Activated naive CD8-positive, alpha-beta T cell treated with anti-CD3 and anti-CD28 coated beads for 36 hours (primary cell): ENCODE measurements around the gene EEFSEC. TPM values are rescaled to one million over a fixed set of nuclear protein-coding genes. Genes with fewer than 3 reads are reported as not detected.

ENCODE experiments used
- DNase-seq: peaks from one replicate; pipeline ENCODE4 v3.0.0; 2021
- H3K27ac Mint-ChIP-seq: one replicate; pipeline ENCODE4 v1.8.0; 2022; ENCODE audit warnings: mild to moderate bottlenecking, moderate library complexity, mixed read lengths
- H3K27me3 Mint-ChIP-seq: one replicate; pipeline ENCODE4 v1.8.0; 2022; ENCODE audit warnings: mild to moderate bottlenecking, mixed read lengths
- H3K36me3 Mint-ChIP-seq: one replicate; pipeline ENCODE4 v1.8.0; 2021; ENCODE audit warnings: mild to moderate bottlenecking, mixed read lengths
- H3K4me1 Mint-ChIP-seq: one replicate; pipeline ENCODE4 v1.8.0; 2021; ENCODE audit warnings: mixed read lengths
- H3K4me3 Mint-ChIP-seq: one replicate; pipeline ENCODE4 v1.8.0; 2022; ENCODE audit warnings: mild to moderate bottlenecking, moderate library complexity, mixed read lengths
- H3K9me3 Mint-ChIP-seq: one replicate; pipeline ENCODE4 v1.8.0; 2022; ENCODE audit warnings: mixed read lengths
- total RNA-seq, 2 experiments: library from RNA; stranded (reverse); gene quantifications; one replicate each; pipeline ENCODE4 v1.2.3, GENCODE V29; 2021

EEFSEC gene
- total RNA-seq, 2 experiments from 2014 or later: 22.4 to 23.9 TPM

DNA sequence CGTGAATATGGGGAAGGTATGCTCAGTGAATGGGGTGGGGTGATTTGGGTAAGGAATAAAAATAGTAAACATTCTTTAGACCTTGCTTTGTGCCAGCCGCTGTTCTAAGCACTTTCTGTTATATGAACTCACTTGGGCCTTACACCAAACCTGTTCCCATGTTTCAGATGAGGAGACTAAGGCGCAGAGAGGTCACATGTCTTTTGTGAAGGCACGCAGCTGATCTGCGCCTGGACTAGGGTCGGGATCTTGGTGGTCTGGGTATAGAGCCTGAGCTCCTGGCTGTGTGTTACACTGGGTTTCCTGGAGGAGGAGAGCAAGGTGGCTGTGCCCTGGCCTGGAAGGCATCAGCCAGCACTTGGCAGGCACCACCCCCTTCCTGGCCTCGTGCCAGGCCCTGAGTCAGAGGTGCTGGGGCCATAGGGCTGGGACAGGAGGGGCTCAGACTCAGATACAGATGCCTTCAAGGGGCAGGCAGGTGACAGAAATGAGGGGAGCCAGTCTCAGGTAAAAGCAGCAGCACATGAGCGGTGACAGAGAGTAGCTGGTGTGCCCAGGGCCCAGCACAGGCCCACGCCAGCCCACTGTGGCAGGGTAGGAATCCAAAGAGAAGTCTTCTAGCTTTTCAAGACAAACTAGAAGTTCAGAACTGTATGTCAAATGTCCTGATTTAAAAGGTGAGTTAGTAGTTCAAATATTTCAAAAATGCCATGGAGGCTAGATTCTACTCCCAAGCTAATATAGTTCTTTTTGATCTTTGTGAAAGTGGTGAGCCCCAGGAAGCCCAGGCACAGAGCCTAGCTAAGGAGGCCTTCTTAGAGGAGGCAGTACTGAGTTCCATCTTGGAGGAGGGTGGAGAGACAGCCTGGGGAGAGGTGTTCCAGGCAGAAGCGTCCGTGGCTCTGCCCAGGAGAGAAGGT lies 230.3 kb downstream of the EEFSEC start:
- Mint-ChIP-seq H3K27ac (no peak overlapping the region), H3K27me3 (no peaks in the 10 kb centered on the region), H3K4me1 (peaks cover 10% of the 10 kb centered on the region), H3K4me3 (no peak overlapping the region), H3K9me3 (no peaks in the 10 kb centered on the region), H3K36me3 (no peaks in the 10 kb centered on the region)
- peak; percentile 38 for DNase-seq

DNA sequence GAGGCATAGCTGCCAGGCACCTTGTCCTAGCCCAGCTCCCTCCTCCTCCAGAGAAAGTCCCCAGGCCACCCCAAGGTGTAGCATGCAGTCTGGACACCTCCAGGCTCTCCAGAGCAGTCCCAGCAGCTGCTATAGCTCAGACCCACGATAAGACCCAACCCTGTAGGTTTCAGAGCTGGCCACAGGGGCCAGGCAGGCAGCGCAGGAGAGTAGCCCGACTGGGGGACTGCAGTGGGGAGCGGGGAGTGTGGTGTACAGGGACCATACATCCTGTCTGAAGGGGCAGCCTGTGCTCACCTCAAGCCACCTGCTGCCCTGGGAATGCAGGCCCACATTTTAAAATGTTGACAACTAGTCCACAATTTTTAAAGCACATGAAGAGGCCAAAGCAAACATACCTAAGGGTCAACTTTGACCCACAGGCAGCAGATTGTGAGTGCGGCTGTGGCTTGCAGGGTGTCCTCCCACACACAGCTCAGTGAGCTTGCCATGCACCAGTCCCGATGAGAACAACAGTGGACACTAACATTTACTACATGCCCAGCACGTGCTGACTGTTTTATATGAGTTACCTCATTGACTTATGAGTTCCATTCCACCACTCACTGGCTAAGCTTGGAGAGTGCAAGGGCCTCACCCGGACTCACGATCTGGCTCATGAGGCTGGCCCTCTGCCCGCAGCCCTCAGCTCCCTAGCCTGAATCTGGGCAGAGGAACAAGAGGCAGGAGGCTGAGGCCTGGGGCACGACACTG lies 232.0 kb downstream of the EEFSEC start:
- no peak overlapping the region for H3K4me3 Mint-ChIP-seq
- peaks cover 10% of the 10 kb centered on the region for H3K4me1 Mint-ChIP-seq
- H3K27me3 Mint-ChIP-seq: no peaks in the 10 kb centered on the region
- H3K9me3 Mint-ChIP-seq: no peaks in the 10 kb centered on the region
- H3K36me3 Mint-ChIP-seq: no peaks in the 10 kb centered on the region
- no peak for DNase-seq
- H3K27ac Mint-ChIP-seq: no peak overlapping the region

- Mint-ChIP-seq H3K27ac (no peak overlapping the region), H3K36me3 (no peaks in the 10 kb centered on the region), H3K27me3 (no peaks in the 10 kb centered on the region), H3K4me1 (no peaks in the 10 kb centered on the region), H3K4me3 (no peak overlapping the region), H3K9me3 (no peaks in the 10 kb centered on the region)
- DNase-seq: no peak
These were observed 235.7 kb downstream of the EEFSEC start for GRCh38 chr3:128388932-128389331.

GRCh38 chr3:128390867-128391266 lies 237.6 kb downstream of the EEFSEC start:
- H3K36me3 Mint-ChIP-seq: no peaks in the 10 kb centered on the region
- H3K27ac Mint-ChIP-seq: no peak overlapping the region
- H3K27me3 Mint-ChIP-seq: no peaks in the 10 kb centered on the region
- H3K4me1 Mint-ChIP-seq: no peaks in the 10 kb centered on the region
- H3K4me3 Mint-ChIP-seq: no peak overlapping the region
- no peaks in the 10 kb centered on the region for H3K9me3 Mint-ChIP-seq
- DNase-seq: no peak

- H3K36me3 Mint-ChIP-seq: no peaks in the 10 kb centered on the region
- H3K9me3 Mint-ChIP-seq: no peaks in the 10 kb centered on the region
- DNase-seq: no peak
These were observed 238.7 kb downstream of the EEFSEC start for GRCh38 chr3:128392021-128392420.

GRCh38 chr3:128392818-128393544 lies 239.7 kb downstream of the EEFSEC start:
- H3K27ac Mint-ChIP-seq: no peak overlapping the region
- DNase-seq: no peak
- H3K9me3 Mint-ChIP-seq: no peaks in the 10 kb centered on the region
- no peaks in the 10 kb centered on the region for H3K27me3 Mint-ChIP-seq
- H3K36me3 Mint-ChIP-seq: no peaks in the 10 kb centered on the region
- H3K4me3 Mint-ChIP-seq: no peak overlapping the region
- H3K4me1 Mint-ChIP-seq: no peaks in the 10 kb centered on the region

More at GRCh38 chr3:128392021-128392420, 238.7 kb downstream of the EEFSEC start:
- H3K4me3 Mint-ChIP-seq: no peak overlapping the region
- H3K4me1 Mint-ChIP-seq: no peaks in the 10 kb centered on the region
- H3K27me3 Mint-ChIP-seq: no peaks in the 10 kb centered on the region
- no peak overlapping the region for H3K27ac Mint-ChIP-seq

DNA sequence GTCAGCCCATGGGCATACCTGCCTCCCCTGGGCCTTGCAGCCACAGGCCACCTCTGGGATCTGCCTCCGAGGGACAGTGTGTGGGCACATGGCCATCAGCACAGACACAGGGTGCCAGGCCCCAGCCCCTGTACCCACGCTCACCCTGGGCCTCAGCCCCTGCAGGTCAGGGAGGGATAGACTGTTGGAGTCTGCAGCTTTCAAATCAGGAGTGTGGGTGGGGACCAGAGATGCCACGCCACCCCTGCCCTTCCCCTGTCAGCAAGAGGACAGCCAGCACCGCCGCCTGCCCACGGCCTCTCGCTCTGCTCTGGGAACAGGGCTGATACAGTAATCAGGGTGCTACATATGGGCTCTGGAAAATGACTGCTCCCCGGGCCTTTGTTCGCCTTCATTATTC lies 240.8 kb downstream of the EEFSEC start:
- H3K9me3 Mint-ChIP-seq: no peaks in the 10 kb centered on the region
- no peak overlapping the region for H3K27ac Mint-ChIP-seq
- no peak overlapping the region for H3K4me3 Mint-ChIP-seq
- H3K27me3 Mint-ChIP-seq: no peaks in the 10 kb centered on the region
- no peaks in the 10 kb centered on the region for H3K4me1 Mint-ChIP-seq
- no peak for DNase-seq
- no peaks in the 10 kb centered on the region for H3K36me3 Mint-ChIP-seq

- Mint-ChIP-seq H3K4me3 (no peak overlapping the region), H3K36me3 (no peaks in the 10 kb centered on the region), H3K27ac (no peak overlapping the region), H3K9me3 (no peaks in the 10 kb centered on the region), H3K27me3 (no peaks in the 10 kb centered on the region), H3K4me1 (no peaks in the 10 kb centered on the region)
- no peak for DNase-seq
These were observed 241.8 kb downstream of the EEFSEC start for GRCh38 chr3:128395046-128395445.

DNA sequence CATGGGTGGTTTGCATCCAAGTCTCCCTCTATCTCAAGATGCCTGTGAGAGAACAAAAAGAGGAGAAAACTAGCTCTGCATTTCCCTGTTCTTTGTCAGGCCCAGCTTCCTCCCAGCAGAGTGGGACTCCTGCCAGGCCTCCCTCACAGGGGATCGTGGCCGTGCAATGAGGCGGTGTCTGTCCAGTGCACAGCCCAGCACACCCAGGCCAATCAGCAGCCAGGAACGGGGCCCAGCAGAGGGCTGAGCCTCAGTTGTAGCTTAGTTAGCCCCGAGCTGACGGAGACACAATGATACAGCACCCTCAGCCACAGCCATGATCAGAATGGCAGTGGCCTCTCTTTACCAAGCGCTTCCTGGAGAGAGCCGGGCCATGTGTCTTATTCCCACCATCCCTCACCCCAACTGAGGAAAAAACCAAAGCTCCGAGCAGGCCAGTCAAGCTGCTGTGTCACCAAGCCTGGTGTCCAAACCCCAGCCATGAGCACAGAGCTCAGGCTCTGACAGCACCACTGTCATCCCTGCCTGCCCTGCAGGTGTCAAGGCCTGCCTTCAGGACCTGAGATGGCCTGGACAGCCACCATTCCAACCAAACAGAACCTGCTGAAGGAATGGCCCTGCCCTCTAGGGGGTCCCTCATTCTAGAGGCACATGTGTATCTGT lies 242.3 kb downstream of the EEFSEC start:
- no peaks in the 10 kb centered on the region for H3K4me1 Mint-ChIP-seq
- DNase-seq: no peak
- no peaks in the 10 kb centered on the region for H3K27me3 Mint-ChIP-seq
- no peaks in the 10 kb centered on the region for H3K36me3 Mint-ChIP-seq
- H3K27ac Mint-ChIP-seq: no peak overlapping the region
- H3K9me3 Mint-ChIP-seq: no peaks in the 10 kb centered on the region
- no peak overlapping the region for H3K4me3 Mint-ChIP-seq

GRCh38 chr3:128397484-128397883 lies 244.2 kb downstream of the EEFSEC start:
- H3K9me3 Mint-ChIP-seq: no peaks in the 10 kb centered on the region
- H3K27me3 Mint-ChIP-seq: no peaks in the 10 kb centered on the region
- no peak overlapping the region for H3K27ac Mint-ChIP-seq
- no peaks in the 10 kb centered on the region for H3K36me3 Mint-ChIP-seq
- H3K4me1 Mint-ChIP-seq: no peaks in the 10 kb centered on the region
- no peak overlapping the region for H3K4me3 Mint-ChIP-seq
- no peak for DNase-seq

DNA sequence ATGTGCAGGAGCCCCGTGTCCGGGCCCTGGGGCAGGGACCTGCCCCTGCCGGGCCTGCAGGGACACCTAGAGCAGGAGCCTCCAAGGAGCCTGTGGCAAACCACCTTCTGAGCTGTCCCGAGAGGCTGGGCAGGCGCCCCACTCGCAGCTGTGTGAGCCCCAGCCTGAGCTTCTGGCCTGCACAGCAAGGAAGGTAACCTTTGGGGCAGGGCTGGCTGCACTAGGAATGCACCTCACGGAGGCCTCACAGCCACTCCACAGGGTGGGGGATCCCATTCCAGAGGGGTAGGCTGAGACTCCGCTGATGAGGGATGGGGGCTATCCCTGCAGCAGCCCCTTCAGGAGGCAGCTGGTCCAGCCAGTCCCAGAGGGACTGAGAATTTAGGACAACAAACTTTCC lies 245.3 kb downstream of the EEFSEC start:
- no peak for DNase-seq
- no peaks in the 10 kb centered on the region for H3K27me3 Mint-ChIP-seq
- H3K4me1 Mint-ChIP-seq: no peaks in the 10 kb centered on the region
- H3K36me3 Mint-ChIP-seq: no peaks in the 10 kb centered on the region
- no peak overlapping the region for H3K4me3 Mint-ChIP-seq
- H3K27ac Mint-ChIP-seq: no peak overlapping the region
- no peaks in the 10 kb centered on the region for H3K9me3 Mint-ChIP-seq

GRCh38 chr3:128399221-128399915 lies 246.1 kb downstream of the EEFSEC start:
- no peaks in the 10 kb centered on the region for H3K4me1 Mint-ChIP-seq
- no peaks in the 10 kb centered on the region for H3K9me3 Mint-ChIP-seq

DNA sequence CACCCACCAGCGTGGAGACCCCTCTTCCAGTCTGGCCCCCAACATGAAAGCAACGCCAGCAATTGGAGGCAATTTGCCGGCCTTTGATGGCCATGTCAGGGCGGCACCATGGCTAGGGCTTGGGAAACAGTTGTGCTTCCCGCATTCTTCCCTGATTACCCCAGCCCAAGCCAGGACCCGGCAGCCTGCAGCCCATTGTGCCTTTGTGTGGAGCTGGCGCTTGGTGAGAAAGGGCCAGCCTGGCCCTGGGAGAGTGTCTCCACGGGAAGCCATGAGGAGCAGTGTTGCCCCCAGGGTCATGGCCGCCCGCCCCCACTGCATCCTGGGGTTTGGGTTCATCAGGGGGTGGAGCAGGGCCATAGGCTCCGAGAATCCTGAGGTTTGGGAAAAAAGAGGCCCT lies 247.4 kb downstream of the EEFSEC start:
- H3K27ac Mint-ChIP-seq: no peak overlapping the region

More at GRCh38 chr3:128399221-128399915, 246.1 kb downstream of the EEFSEC start:
- DNase-seq: no peak
- Mint-ChIP-seq H3K27me3 (no peaks in the 10 kb centered on the region), H3K4me3 (no peak overlapping the region), H3K36me3 (no peaks in the 10 kb centered on the region), H3K27ac (no peak overlapping the region)

DNA sequence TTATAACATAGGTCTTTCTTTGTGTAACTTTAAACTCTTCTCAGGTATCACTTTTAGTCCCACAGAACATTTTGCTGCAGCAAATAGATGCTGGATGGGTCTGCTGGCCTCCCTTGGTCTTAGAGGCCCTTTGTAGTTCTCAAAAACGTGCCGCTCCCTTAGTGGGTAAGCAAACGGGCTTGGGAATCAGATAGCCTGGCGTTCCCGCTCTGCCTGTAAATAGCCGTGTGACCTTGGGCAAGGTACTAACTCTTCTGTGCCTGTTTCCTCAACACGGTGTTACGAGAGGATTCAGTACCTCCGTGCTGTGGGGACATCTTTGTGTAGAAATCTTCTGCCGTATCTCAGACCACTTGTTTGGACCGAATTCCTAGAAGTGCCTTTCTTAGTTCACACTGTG lies 249.0 kb downstream of the EEFSEC start:
- Mint-ChIP-seq H3K4me3 (no peak overlapping the region), H3K36me3 (no peaks in the 10 kb centered on the region), H3K27ac (no peak overlapping the region), H3K4me1 (no peaks in the 10 kb centered on the region), H3K27me3 (no peaks in the 10 kb centered on the region), H3K9me3 (no peaks in the 10 kb centered on the region)
- DNase-seq: no peak

More for the DNA sequence above, 247.4 kb downstream of the EEFSEC start:
- no peaks in the 10 kb centered on the region for H3K4me1 Mint-ChIP-seq
- no peaks in the 10 kb centered on the region for H3K27me3 Mint-ChIP-seq
- H3K9me3 Mint-ChIP-seq: no peaks in the 10 kb centered on the region
- no peak overlapping the region for H3K4me3 Mint-ChIP-seq
- no peak for DNase-seq
- H3K36me3 Mint-ChIP-seq: no peaks in the 10 kb centered on the region
